SU-DHL-6 (cell line): ENCODE data around the gene SUCNR1.

Experiments
- H2AFZ ChIP-seq: fragments of 200-600 bp; sonication (generic); 2 replicates; pipeline ENCODE4 v1.6.1; 2014; ENCODE audit warnings: low read depth, mild to moderate bottlenecking, moderate library complexity, mixed read lengths, antibody characterized with exemption, low read length; ENCODE audit not compliant: severe bottlenecking
- H3F3A ChIP-seq: fragments of 200-600 bp; shearing (Covaris generic); 2 replicates; pipeline ENCODE4 v1.6.0; 2016; ENCODE audit warnings: antibody characterized with exemption, mild to moderate bottlenecking; ENCODE audit not compliant: insufficient read depth
- H3K27ac ChIP-seq: fragments of 200-600 bp; sonication (generic); 2 replicates; pipeline ENCODE4 v1.5.1; 2016; ENCODE audit warnings: low read depth, mild to moderate bottlenecking, low read length, moderate library complexity, mixed read lengths
- H3K27me3 ChIP-seq: fragments of 200-600 bp; sonication (generic), shearing (Covaris generic); 2 replicates; pipeline ENCODE4 v1.6.0; 2014; ENCODE audit warnings: mild to moderate bottlenecking, low read length
- H3K36me3 ChIP-seq: fragments of 200-600 bp; sonication (generic); 2 replicates; pipeline ENCODE4 v1.6.1; 2014; ENCODE audit warnings: mild to moderate bottlenecking, low read length, mixed read lengths
- H3K4me2 ChIP-seq: fragments of 300-600, 200-600 bp; shearing (Covaris generic), sonication (generic); 2 replicates; pipeline ENCODE4 v1.6.0; 2014; ENCODE audit warnings: low read length, low read depth, mild to moderate bottlenecking; ENCODE audit not compliant: poor library complexity, severe bottlenecking
- H3K4me3 ChIP-seq: fragments of 200-600 bp; sonication (generic); 2 replicates; pipeline ENCODE4 v1.5.1; 2014; ENCODE audit warnings: antibody characterized with exemption, low read length, mild to moderate bottlenecking, mixed read lengths; ENCODE audit not compliant: insufficient read depth, poor library complexity, severe bottlenecking
- H3K79me2 ChIP-seq: fragments of 200-600 bp; sonication (generic); 2 replicates; pipeline ENCODE4 v1.6.1; 2014; ENCODE audit warnings: mild to moderate bottlenecking, low read length, moderate library complexity; ENCODE audit not compliant: insufficient read depth
- H3K9ac ChIP-seq: fragments of 200-600 bp; sonication (generic); 2 replicates; pipeline ENCODE4 v1.7.0; 2014; ENCODE audit warnings: mild to moderate bottlenecking, low read length
- H3K9me2 ChIP-seq: fragments of 200-600 bp; sonication (generic); replicated peaks from 2 replicates; pipeline ENCODE4 v1.6.1; 2014; ENCODE audit warnings: low read length; ENCODE audit not compliant: insufficient read depth
- H3K9me3 ChIP-seq: fragments of 200-600 bp; sonication (generic); 2 replicates; pipeline ENCODE4 v1.6.1; 2014; ENCODE audit warnings: low read length, mixed read lengths; ENCODE audit not compliant: insufficient read depth
- H4K20me1 ChIP-seq: fragments of 200-600 bp; sonication (generic); 2 replicates; pipeline ENCODE4 v1.6.1; 2014; ENCODE audit warnings: low read depth, mild to moderate bottlenecking, antibody characterized with exemption, low read length, moderate library complexity, mixed read lengths
- CTCF ChIP-seq: fragments of 200-600 bp; sonication (generic); IDR thresholded peaks from one replicate; pipeline ENCODE4 v1.5.1; 2017; ENCODE audit warnings: antibody characterized with exemption, mild to moderate bottlenecking, low read length, moderate library complexity; ENCODE audit not compliant: insufficient read depth, poor library complexity, severe bottlenecking
- EZH2phosphoT487 ChIP-seq: fragments of 200-600 bp; sonication (generic), shearing (Covaris generic); conservative IDR thresholded peaks from 2 replicates; pipeline ENCODE4 v1.6.1; 2018; ENCODE audit warnings: mild to moderate bottlenecking, antibody characterized with exemption, low read length, moderate library complexity, mixed read lengths

The SUCNR1 gene

GRCh38 chr3:151919030-151919328 lies 45.5 kb downstream of the SUCNR1 start:
- Histone ChIP-seq H4K20me1 (no peaks in the 10 kb centered on the region), H3K9me3 (no peaks in the 10 kb centered on the region), H3K36me3 (no peaks in the 10 kb centered on the region), H3K4me2 (no peak overlapping the region), H3K9me2 (no peaks in the 10 kb centered on the region), H3K9ac (no peak overlapping the region), H3K4me3 (no peak overlapping the region), H2AFZ (no peak overlapping the region), H3K79me2 (no peaks in the 10 kb centered on the region), H3F3A (no peaks in the 10 kb centered on the region), H3K27me3 (no peaks in the 10 kb centered on the region), H3K27ac (no peak overlapping the region)
- TF ChIP-seq CTCF (no peak), EZH2phosphoT487 (no peak)

DNA sequence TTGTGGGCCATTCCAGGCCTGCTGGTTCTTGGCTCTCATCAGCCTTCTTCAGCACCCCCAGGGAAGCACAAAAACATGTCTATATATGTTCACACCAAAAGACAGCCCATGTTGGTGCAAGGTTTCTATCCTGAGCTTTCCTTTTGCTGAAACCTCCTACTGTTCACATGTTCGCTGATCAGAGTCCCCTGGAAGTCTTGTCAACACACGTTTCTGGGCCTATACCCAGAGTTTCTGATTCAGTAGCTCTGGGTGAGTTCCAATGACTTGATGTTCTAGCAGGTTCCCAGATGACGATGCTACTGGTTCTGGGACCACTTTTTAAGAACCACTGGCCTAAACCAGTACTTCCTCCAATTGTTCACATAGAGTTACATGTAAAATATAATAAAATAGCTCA lies 46.0 kb downstream of the SUCNR1 start:
- no peak overlapping the region for H2AFZ ChIP-seq

DNA sequence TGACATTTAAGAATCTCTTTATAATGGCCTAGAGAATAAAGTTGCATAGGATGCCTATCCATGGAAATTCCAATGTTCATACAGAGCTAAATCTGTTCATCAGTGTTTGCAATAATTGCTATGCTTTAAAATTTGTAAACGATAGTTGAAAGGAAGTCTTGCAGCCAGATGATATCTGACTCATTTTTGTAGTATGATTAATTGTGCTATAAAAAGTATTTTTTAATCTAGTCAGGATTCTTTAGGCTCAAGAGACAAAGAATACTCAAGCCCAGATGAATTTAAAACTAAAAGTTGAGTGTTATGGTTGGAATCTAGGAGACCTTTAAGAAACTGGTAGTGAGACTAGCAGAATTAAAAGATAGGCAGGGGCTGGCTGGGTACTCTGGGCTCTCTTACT lies 50.5 kb downstream of the SUCNR1 start:
- Histone ChIP-seq H2AFZ (no peak overlapping the region), H3K36me3 (no peaks in the 10 kb centered on the region), H3K4me3 (no peak overlapping the region), H3F3A (no peaks in the 10 kb centered on the region), H3K27ac (no peak overlapping the region), H3K27me3 (no peaks in the 10 kb centered on the region), H3K79me2 (no peaks in the 10 kb centered on the region), H3K9ac (no peak overlapping the region), H3K9me3 (no peaks in the 10 kb centered on the region), H3K4me2 (no peak overlapping the region), H3K9me2 (no peaks in the 10 kb centered on the region), H4K20me1 (no peaks in the 10 kb centered on the region)
- TF ChIP-seq CTCF = no peak

More for the DNA sequence above, 46.0 kb downstream of the SUCNR1 start:
- no peaks in the 10 kb centered on the region for H4K20me1 ChIP-seq
- H3K4me3 ChIP-seq = no peak overlapping the region
- H3K9me3 ChIP-seq = no peaks in the 10 kb centered on the region
- no peak overlapping the region for H3K4me2 ChIP-seq
- H3K36me3 ChIP-seq = no peaks in the 10 kb centered on the region
- H3K27ac ChIP-seq = no peak overlapping the region
- no peaks in the 10 kb centered on the region for H3K79me2 ChIP-seq
- no peaks in the 10 kb centered on the region for H3K27me3 ChIP-seq
- no peak overlapping the region for H3K9ac ChIP-seq
- no peaks in the 10 kb centered on the region for H3F3A ChIP-seq
- H3K9me2 ChIP-seq = no peaks in the 10 kb centered on the region
- no peak for TF ChIP-seq EZH2phosphoT487
- TF ChIP-seq CTCF = no peak

- no peak overlapping the region for H2AFZ ChIP-seq
- no peaks in the 10 kb centered on the region for H3F3A ChIP-seq
- no peaks in the 10 kb centered on the region for H3K79me2 ChIP-seq
- no peak overlapping the region for H3K4me3 ChIP-seq
- no peak overlapping the region for H3K9ac ChIP-seq
- no peaks in the 10 kb centered on the region for H3K9me2 ChIP-seq
- no peaks in the 10 kb centered on the region for H3K36me3 ChIP-seq
- H3K4me2 ChIP-seq = no peak overlapping the region
- TF ChIP-seq EZH2phosphoT487 = no peak
- no peak for TF ChIP-seq CTCF
- H4K20me1 ChIP-seq = no peaks in the 10 kb centered on the region
- no peaks in the 10 kb centered on the region for H3K27me3 ChIP-seq
- H3K27ac ChIP-seq = no peak overlapping the region
- H3K9me3 ChIP-seq = no peaks in the 10 kb centered on the region
Observed at GRCh38 chr3:151924753-151925152, 51.3 kb downstream of the SUCNR1 start.
